Activated gamma-delta T cell (primary cell): ENCODE results near the gene USP25.

ENCODE experiments used
- DNase-seq: peaks from one replicate; lab custom pipeline; 2025; lab: John Stamatoyannopoulos, UW

USP25 gene

DNA sequence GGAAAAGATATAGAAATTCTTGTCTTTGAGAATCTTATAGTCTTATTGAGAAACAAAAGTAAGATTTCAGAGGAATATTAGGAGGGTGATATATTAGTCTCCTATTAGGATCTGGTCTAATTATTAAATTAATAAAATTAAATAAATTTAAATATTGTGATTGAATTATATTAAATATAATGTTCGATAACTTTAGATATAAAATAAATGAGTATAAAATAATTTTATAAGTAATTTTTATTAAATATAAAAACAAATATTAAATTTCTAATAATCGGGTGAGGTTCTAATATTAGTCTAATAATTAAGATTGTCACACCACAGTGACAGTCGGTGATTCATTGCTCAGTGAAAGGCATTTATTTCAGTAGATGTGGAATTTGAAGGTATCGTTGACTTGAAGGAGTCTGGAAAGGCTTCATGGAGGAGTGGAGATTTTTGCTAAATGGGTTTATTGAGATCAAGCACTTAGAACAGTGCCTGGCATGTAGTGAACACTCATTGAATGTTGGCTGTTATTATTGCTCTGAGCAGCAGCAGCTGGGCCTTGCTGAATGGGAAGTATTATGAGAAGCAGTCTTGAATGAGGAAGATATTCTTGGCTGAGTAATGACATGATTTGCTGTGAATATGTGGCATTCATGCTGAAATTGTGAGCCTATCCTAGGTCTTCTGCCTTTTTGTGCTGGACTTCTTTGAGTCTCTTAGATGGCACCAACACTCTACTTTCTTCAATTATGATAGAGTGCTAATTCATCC lies 74.6 kb downstream of the USP25 start:
- no peak for DNase-seq

- no peak for DNase-seq
Observed at GRCh38 chr21:15809065-15809464, 79.3 kb downstream of the USP25 start.

DNA sequence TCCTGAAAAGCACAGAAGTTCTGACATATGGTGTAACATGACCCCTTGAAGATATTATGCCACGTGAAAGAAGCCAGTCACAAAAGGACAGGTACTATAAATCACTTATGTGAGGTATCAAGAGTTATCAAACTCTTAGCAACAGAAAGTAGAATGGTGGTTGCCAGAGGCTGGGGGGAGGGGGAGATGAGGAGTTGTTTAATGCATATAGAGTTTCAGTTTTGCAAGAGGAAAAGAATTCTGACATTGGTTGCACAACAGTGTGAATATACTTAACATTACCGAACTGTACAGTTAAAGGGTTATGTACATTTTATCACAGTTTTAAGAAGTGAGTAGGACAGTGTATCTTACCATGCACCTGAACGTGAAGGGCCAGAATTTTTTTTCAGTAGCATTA lies 80.0 kb downstream of the USP25 start:
- no peak for DNase-seq

- DNase-seq, result no peak
Observed at GRCh38 chr21:15815285-15815684, 85.5 kb downstream of the USP25 start.

DNA sequence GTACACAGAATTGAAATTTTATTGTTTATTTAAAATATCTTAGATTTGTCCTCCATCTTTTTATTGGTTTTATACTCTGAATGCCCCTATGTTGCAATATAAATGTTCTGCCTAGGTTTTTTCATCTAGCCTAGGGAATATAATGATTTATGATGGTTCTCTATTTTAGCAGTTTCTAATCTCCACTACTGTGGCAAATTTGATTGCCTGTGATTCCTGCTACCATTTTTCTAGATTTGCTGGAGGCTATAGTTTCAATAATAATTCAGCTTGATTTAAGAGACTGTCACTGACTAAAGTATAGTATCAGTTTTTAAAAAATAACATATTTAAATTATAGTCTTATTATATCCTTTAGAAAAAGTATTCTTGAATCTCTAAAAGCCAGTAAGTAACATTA lies 90.5 kb downstream of the USP25 start:
- DNase-seq, result no peak

DNA sequence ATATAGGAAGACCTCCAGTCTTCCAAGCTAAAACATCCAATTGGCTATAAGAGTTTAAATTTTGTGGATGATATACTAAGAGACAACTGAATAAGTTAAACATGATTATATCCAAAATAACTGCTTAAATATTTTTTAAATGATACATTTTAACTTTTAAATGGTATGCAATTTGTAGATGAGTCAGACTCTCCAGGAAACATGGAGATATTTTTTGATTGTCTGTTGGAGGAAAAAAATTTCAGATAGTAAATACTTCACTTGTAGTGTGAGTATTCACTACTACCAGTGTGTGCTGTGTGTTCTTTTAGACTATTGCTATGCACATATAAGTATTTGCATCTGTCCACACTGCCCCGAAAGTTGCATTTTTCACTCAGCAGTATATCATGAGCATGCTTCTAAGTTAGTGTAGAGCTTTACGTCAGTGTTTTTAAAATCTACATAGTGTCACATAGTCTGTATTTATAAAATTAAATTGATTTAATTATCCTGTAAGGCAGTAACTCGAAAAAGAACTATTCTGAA lies 91.1 kb downstream of the USP25 start:
- DNase-seq, result no peak

DNA sequence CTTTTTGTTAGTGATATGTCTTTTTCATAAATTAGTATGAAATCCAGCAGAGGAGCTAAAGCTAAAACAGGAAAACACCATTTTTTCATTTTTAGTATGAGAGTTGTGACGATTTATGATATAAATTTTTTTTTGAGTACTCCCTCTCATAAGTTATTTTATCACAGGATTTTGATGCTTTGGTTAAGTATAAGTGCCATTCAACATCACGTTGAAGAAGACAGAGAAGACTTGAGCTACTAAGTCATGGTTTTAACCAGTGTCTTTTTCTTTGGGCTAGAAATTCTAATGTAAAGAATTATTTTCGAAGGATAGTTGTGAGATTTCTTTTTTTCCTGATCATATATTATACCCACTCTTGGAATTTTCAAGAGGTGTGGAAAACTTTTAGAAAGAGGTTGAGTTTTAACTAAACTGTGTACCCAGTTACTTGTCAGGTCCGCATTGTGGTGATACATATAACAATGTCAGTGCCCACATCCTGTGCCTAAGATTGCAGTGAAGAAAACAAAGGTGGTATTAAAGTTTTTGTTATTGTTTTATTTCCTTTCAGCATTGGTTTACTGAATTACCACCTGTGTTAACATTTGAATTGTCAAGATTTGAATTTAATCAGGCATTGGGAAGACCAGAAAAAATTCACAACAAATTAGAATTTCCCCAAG lies 93.8 kb downstream of the USP25 start:
- no peak for DNase-seq

DNA sequence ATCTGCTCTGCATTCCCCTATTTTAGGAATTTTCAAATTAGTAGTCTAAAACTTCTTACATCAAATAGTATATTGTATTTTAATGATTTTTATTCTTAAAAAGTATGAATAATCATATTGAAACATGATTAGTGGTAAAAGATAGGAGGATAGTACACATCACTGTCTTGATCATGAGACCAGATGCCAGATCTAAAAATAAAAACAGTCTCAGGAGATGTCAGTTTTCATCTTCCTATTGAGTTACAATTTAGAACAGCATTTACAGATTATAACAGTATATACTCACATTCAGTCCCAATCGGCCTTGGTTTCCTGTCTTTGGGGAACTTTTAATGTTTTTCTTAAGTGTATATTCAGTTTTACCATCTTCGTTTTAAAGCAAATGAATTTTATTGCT lies 95.9 kb downstream of the USP25 start:
- no peak for DNase-seq

DNA sequence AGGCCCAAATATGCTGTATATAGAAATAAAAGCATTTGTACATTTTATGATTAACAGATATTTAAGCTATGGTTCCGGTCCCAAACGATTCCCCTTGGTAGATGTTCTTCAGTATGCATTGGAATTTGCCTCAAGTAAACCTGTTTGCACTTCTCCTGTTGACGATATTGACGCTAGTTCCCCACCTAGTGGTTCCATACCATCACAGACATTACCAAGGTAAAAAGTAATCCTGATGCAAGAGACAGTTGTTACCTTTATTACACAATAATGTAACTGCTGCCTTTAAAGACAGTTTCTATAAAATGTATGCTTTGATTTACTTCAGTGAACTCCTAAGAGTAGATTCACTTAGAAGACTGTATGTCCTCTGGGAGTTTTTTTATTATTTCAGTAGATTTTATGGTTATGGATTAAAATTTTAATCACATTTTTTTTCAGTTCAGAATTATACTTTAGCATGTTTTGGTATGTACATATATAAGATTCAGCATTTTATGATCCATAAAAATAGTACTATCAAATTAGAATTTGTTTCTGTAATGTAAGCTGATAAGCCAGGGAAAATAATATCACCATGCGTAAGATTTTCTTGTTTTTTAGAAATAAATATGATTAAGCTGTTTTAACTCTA lies 96.5 kb downstream of the USP25 start:
- no peak for DNase-seq

- DNase-seq, result no peak
Observed at GRCh38 chr21:15826908-15827601, 97.3 kb downstream of the USP25 start.

- no peak for DNase-seq
Observed at GRCh38 chr21:15831497-15831896, 101.7 kb downstream of the USP25 start.

GRCh38 chr21:15837645-15838044 lies 107.9 kb downstream of the USP25 start:
- no peak for DNase-seq

DNA sequence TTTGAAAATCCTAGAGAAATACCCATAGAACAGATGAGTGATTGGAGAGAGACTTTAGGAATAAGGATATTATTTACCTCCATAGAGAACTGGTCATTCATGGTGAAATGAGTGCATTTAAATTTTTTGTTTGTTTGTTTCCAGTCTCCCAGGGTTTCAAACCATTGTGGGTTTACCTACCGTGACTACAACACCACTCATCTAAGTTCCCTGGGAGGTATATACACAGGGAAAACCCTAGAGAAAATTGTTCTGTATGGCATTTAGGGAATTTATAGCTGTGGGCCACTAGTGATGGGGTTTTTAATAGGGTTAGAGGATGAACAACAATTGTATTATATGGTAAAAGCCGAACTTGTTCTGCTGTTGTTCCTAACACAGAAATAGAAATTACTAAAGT lies 109.2 kb downstream of the USP25 start:
- no peak for DNase-seq

- no peak for DNase-seq
Observed at GRCh38 chr21:15839601-15840000, 109.8 kb downstream of the USP25 start.

DNA sequence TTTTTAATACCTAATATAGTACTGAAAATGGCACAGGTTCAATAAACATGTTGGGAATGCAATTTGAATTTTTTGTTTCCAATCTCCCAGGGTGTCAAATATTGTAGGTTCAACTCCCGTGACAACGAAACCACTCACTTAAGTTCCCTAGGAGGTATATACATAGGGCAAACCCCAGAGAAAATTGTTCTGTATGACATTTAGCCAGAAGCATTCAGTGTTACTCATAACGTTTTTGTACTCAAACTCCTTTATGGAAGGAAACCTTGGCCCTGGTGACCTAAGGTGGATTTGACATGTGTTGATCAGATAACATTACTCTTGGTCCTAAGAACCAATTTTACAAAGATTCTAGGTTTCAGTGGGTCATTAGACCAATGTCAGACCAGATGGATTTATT lies 110.6 kb downstream of the USP25 start:
- DNase-seq, result no peak

DNA sequence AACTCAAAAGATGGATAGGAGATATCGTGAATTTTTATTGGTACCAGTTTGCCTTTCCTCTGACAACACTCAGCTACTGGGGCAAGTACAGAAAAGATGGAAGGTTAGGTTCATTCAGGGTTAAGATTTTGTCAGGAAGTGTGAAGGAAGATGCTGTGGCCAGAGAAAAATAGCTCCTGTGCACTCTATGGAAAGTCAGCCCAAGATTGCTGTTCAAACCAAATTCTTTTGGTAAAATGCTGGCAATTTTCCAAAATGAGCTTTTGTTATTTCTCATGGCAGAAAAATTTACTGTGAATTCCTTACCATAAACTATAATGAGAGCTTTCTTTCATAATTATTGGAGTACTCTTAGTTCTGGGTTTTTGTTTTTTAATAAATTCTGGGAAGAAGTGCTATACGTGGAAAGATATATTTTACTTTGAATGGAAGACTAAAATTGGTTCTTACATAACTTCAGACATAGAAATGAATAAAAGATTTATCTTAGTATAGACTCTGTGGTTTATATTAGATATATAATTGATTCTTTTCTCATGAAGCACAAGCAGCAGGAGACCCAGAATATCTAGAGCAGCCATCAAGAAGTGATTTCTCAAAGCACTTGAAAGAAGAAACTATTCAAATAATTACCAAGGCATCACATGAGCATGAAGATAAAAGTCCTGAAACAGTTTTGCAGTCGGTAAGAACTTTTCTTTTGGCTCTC lies 112.2 kb downstream of the USP25 start:
- no peak for DNase-seq

DNA sequence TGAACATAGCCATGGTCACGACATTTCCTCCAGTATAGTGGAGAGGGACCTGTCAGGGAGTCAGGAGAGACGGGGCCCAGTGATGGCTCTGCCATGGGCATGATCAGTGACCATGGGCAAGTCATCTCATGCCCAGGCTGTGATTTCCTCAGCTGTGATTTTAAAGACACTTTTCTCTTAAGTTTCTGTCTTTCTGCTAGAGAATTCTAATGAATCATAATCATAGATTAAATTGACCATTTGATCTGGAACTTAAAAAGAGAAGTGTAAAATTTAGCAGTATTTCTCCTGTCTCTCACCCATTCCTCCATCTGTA lies 112.7 kb downstream of the USP25 start:
- DNase-seq, result no peak

GRCh38 chr21:15843766-15844165 lies 114.0 kb downstream of the USP25 start:
- DNase-seq, result no peak

DNA sequence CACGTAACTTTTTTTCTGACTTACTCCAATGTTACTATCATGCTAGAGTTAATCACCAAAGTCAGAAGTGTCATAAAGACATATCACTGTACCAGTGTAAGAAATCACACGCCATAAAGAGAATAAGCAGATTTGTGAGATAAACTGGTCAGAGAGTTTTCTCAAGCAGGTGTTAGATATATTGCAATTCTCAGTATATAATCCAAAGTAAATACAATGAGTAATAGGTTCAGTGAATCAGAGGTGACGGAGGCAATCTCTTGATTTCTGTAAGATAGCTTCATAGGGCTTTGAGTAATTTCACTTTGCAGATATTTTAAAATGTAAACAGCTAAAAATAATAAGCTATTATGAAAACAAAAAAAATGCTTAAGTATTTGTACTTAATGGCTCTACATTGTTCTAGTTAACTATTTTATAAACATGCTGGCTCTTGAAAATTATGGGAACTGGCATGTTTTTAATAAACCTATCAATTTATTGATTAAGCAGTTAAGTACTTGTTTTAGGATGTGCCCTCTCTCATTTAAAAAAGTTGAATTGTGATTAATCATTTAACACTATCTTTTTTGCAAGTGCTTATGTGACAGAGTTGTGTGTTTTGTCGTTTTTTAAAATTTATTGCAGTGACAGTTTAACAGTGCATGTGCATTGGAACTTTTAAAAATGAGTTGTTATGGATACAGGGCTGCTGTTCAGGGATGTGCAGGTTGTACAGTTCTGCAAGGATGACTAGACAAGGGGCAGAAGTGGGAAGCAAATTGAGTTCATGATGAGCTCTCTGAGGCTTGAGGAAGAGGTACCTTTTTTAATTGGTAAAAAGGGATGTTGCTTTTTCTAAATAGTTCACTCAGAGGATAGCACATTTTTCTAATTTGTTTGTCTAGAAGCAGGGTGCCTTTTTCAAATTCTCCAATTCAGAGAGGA lies 119.1 kb downstream of the USP25 start:
- DNase-seq, result no peak

GRCh38 chr21:15849927-15850326 lies 120.1 kb downstream of the USP25 start:
- no peak for DNase-seq

DNA sequence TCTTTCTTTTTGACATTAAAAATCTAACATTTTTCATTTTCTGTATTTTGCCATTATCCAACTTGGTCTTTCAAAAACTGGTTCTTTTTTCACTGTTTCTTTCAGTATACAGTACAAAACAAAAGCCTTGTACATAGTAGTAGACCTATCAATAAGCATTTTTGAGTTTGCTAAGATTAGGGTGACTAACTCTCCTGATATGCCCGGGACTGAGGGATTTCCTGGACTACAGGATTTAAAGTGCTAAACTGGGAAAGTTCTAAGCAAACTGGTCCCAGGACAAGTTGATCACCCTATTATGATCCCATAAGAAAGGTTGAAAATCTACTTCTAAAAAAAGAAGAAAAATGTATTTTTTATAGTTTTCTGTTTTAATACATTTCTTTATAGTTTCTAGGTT lies 120.9 kb downstream of the USP25 start:
- no peak for DNase-seq
